GM19023 (cell line): ENCODE results near the gene EDA.
"Not testable (repeated sequence)": the region's sequence is repeated elsewhere in the genome, so short reads cannot be mapped to it uniquely, and the experiment has no call there.

Experiments used
- ATAC-seq: cut with Tn5 transposase; IDR thresholded peaks from one replicate; pipeline ENCODE4 v1.9.1; 2021; ENCODE audit warnings: mild to moderate bottlenecking, moderate library complexity; ENCODE audit not compliant: unreplicated experiment

The EDA gene

DNA sequence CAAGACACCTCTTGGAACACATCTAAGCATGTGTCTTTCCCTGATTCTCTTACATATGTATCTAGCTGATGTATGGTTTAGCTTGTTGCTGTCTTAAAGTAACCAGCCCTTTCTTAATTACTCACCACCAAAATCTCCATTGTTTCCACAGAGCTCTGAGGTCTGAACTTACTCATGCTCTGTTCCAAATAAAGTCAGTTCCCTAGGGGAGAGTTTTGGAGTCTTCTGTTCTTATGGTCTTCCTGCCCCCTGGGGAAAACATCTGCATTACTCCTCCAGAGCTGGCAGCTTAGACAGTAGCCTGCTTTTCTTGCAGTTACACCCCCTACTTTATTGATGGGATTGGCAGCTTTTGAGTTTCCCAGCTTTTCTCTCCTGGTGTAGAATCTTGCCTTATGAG lies 125.8 kb downstream of the EDA start:
- ATAC-seq, result no peak

DNA sequence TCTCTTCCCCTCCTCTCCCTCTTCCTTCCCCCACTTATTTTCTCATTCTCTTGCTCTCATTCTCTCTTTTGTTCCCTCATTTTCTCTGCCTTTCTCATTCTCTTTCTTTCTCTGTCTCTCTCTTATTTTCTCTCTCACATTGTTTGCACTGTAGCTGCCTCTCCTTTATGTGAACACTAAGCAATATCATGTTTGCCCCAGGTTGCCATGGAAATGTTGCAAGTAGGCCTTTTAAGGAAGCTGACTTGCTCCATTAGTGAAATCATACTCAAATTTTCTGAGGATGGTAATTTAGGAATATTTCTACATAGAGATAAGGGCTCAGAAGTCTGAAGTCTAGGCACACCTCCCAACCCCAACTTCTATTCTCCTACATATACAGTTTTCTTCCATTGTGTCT lies 130.1 kb downstream of the EDA start:
- ATAC-seq, result no peak

DNA sequence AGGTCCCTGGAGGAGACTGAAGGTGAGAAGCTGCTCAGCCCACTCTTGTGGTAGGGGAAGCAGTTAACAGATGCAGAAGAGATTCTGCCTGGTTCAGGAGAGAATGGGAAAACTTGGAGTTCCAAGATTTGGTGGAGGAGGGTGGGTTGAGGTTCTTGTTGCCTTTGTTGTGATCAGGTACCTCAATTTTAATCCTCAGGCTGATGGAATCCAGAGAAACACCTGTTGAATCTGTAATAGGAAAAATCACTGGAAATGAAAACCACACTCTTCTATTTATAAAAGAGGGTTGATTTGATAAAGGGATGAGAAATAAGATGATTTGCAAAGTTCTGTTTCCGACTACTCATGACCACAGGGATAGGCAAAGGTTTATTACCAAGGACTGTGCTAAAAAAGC lies 132.1 kb downstream of the EDA start:
- no peak for ATAC-seq

DNA sequence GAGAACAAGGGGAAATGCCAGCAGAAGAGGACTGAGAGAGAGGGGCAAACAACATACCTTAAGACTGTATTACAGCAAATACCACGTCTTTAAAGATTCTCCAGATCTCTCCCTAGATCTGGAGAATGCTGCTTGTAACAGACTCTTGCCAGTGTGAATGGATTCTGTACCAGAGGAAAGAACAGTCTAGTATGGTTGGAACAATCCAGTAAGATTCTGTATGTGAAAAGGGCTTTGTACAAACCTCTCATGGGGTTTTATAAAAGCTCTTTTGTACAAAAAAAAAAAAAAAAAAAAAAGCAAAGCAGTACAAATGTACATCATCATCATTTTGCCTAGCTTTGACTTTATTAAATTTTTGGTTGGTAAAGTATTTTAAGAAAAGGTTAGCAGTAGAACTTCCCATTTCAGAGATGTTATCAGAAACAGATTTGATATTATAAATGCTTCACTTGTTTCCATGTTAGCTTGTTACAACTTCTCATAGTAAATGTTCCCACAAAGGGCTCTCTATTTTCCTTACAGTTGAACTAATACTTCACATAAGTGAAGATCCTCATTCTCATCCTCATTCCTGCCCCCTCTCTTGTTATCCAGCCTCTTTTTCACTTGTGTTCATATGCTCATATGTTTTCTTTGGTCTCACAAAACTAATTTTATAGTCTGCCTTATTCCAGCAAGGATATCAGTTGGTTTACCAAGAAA lies 144.2 kb downstream of the EDA start:
- no peak for ATAC-seq

DNA sequence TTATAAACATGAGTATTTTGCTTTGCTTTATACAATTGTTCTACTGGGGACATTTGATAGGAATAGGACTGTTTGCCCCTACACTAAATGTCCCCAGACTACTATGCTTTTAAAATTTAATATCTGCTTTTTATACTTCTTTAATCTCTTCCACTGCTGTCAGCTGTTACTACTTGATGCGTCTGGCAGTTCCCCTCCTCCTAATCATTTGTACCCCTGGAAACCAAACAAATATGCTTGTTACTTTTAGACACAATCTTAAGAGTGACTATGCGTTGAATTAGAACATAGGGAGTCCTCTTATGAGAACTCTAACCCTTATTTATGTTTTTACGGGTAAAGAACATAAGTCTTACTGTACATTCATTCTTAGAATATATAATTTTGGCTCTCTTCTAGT lies 145.7 kb downstream of the EDA start:
- ATAC-seq, result no peak

DNA sequence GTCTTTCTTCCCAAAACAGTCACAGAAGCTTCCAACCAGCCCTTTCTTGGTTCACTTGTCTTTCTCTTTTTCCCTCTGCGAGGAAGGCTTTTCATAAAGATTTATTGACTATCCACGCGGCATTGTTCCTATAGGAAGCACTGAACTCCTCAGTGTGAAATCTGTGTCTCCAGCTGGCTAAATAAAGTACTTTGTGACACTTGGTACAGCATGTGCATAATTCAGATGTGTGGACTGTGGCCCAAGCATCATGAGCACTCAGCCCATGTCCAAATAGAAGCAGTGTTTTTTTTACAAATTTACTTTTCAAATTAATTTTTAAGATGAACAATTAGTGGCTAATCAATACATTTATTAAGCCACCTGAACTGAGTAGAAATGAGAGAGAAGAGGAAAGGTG lies 146.4 kb downstream of the EDA start:
- no peak for ATAC-seq

DNA sequence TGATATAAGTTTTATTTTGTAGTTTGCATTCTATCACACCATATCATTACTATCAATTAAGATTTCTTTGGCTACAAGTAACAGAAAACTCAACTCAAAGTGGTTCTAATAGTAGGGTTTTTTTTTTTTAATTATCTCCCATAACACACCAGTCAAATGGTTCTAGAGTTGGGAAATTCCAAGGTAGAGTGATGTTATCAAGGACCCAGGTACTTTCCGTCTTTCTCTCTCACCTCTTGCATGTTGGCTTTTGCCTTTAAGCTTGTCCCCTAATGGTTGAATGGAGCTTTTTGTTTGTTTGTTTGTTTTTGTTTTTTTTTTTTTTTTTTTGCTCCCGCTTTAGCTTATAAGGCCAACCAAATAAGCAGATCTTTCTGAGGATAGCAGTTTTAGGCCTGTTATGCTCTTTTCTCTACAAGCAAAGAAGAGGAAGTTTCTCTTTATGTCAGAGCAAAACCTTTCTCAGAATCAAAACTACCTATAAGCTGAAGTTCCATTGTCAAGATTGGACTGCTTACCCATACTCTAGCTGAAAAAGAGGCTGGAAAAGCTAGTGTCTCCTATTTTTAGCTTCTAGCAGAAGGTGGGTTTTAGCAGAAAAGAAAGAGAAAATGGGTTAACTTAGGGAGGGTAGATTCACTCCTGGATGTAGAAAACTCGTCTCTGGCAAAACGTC lies 177.5 kb downstream of the EDA start:
- ATAC-seq, result no peak

DNA sequence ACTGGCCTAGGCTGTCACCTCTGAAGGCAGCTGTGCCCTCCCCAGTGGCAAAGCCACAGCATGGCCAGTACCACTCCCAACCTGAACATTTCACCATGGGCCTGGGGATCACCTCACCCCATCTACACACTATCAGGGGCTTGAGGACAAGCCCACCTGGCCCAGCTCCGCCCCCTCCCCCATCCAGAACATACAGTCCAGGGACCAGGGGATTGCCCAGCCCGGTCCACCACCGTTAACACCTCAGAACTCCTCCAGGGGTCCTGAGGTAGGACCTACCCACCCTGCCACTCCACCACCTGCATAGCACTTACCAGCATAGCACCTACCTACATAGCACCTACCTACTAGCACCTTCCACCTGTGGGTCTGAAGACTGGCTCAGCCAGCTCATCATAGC lies 179.8 kb downstream of the EDA start:
- no peak for ATAC-seq

DNA sequence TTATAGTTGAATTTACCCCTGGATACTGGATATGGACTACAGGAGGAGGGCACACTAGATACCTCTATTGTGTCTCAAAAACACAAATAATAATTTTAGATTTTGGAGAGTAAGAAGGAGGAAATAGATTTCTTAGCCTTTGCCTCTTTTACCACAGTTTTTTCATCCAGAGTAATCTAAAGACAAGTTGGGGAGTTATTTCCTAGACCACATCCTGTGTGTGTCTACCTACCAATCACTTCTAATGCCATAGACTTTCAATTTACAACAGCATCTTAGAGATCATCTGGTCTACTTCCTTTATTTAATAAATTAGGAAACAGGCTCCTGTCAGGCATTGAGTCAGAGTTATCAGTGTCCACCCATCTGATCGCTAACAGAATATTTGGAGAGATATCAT lies 191.5 kb downstream of the EDA start:
- ATAC-seq, result no peak

DNA sequence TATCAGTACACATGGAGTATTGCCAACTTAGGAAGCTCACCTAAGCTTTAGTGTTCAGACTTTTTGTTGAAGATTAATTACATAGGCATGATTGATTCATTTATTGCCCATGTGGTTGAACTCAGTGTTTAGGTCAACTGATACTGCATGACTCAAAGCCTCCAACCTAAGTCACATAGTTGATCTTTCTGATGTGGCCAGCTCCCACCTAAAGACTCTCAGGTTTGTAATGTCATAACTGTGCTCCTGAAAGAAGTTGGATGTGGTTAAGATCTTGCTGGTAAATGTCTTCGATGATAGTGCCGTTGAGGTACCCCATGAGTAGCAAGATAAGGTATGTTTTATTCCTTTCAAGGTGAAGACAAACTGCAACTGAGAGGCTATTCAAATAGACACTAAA lies 192.5 kb downstream of the EDA start:
- ATAC-seq, result no peak

DNA sequence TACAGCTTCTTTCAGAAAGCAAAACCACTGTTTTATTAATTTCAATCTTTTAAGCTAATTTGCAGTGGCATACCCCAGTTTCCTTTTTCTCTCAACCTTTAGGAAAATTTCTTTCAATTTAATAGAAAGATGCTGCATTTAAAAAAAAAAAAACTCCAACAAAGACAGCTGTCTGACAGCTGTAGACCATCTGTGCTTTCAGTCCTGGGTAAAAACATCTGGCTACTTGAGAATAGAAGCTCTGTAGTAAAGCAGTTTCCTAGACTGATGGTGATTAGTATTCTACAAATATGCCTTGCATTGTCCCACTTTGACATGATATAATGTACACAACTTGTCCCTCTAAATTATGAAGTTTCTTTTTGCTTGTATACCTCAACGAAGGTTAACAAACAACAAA lies 197.8 kb downstream of the EDA start:
- ATAC-seq, result no peak

DNA sequence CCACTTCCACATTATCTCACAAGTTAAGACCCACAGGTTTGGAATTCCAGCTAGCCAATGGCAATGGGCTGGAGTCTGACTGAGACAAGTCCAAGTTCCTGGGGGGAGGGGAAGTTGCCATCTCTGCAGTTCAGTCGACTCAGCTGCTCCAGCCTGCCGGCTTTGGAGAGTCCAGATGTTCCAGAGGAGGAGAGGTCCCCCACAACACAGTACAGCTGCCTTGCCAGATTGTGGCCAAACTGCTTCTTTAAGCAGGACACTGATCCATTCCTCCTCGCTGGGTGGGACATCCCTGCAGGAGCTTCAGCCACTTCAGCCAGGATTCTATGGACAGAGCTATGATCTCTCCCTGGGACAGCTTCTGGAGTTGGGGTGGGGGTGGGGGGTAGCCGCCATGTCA lies 199.2 kb downstream of the EDA start:
- ATAC-seq, result no peak

DNA sequence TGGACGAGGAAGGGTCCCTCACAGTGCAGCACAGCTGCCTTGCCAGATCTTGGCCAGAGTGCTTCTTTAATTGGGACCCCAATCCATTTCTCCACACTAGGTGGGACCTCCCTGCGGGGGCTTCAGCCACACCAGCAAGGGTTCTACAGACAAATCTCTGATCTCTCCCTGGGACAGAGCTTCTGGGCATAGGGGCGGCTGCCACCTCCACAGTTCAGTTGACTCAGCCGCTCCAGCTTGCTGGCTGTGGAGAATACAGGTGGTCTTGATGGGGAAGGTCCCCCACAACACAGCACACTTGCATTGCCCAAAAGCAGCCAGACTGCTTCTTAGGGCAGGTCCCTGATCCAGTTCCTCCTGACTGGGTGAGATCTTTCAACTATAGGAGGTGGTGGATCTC lies 199.6 kb downstream of the EDA start:
- no peak for ATAC-seq

DNA sequence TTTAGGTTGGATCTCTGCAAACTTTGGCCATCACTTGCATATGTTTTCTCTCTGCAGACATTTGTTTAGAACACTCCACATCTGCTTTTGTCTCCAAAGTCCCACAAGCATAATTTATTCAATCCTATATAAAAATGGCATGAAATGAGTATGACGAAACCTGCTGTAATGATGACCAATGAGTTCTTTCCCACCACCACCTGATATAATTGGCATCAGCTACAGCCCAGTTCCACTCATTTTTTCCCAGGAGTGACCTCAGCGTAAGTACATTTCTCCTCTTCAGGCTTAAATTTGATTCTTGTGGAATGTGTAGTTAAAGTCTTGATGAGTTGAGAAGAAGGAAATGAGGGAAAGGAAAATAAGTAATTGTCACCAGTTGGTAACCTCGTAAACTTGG lies 228.7 kb downstream of the EDA start:
- no peak for ATAC-seq

DNA sequence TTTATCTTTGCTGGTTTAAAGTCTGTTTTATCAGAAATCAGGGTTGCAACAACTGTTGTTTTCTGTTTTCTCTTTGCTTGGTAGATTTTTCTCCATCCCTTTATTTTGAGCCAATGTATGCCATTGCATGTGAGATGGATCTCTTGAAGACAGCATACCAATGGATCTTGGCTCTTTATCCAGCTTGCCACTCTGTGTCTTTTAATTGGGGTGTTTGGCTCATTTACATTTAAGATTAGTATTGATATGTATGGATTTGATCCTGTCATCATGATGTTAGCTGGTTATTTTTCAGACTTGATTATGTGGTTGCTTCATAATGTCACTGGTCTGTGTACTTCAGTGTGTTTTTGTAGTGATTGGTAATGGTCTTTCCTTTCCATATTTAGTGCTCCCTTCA lies 244.1 kb downstream of the EDA start:
- ATAC-seq, result not testable (repeated sequence)

DNA sequence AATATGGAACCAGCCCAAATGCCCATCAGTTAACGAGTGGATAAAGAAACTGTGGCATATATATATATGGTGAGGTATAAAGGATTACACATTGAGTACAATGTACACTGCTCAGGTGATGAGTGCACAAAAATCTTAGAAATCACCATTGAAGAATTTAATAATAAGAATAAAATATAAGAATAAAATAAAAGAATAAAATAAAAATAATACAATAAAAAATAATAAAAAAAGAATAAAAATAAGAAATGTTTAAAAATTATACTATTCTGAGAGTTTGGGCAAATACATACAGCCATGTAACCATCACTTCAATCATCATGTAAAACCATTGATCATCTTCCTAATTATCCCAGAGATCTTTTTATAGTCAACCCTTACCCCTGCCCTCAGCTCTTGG lies 260.3 kb downstream of the EDA start:
- no peak for ATAC-seq

DNA sequence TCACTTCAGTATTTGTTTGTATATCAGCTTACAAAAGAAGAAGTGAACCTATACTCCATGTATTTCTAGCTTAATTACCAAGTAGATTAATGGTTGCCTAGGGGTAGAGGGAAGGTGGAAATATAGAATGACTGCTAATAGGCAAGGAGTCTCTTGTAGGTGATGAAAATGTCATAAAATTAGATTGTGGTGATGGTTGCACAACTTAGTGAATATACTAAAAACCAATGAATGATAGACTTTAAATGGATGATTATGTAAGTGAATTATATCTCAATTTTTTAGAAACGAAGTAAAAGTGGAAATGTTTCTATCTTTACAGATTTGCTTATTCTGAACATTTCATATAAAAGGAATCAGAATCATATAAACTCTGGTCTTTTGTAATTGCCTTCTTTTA lies 268.3 kb downstream of the EDA start:
- no peak for ATAC-seq

DNA sequence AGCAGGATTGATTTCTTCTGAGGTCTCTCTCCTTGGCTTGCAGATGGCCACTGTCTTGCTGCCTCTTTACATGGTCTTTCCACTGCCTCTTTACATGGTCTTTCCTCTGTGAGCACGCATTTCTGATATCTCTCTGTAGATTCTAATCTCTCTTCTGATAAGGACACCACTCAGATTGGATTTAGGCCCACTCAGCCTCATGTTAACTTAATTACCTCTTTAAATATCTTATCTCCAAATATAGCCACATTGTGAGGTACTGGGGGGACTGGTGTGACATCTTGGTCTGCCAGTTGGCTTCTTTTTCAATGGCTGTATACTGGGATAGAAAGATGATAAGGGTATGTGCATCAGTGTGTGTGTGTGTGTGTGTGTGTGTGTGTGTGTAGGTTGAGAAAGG lies 280.1 kb downstream of the EDA start:
- ATAC-seq, result no peak

DNA sequence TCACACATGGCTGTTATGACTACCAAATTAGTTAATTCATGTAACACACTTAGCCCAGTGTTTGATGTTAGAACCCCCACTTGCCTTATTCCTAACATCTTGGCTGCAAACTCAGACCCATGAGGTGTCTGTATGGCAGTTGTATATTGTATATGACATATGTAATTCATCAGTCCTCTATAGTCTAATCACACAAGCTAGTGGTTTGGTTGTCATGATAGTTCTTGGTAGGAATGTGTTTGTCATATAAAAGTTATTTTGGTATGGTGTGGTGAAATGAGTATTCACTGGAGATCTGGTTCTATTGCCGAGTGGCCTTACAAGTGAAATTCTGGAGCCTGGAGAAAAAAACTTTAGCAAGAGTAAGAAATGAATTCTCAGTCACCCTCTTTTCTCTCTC lies 284.6 kb downstream of the EDA start:
- no peak for ATAC-seq

DNA sequence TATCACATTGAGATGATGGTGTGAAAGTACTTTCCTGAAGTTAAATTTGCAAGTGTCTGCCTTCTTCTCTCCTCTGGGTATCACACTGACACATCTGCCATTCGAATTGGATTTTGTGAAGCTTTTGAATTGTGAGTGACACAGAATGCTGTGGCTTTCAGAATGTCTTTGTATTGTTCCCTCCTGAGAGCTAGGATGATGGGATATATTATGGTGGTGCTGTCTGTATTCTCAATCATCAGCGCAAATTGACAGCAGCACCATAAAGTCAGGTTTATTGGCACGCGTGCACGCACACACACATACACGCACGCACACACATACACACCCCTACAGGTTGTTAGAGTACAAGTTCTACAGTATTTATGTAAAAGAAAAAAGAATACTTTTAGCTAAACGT lies 290.5 kb downstream of the EDA start:
- ATAC-seq, result no peak

DNA sequence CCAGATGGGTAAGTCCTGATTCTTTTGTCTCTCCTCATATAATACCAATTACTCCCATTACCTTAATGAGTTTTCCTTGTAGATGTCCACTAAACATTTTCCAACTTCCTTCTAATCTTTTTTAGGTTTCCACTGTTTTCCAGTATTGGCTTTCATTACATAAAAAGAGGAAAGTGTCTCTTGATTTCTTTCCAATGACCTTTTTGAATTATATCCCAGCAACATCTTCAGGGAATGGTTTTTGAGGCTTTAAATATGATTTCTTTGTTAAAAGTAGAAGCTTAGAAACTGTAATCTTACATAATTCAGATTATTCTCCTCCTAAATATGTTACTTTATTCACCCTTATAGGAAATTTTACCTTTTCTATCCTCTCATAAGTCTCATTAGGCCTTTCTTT lies 298.9 kb downstream of the EDA start:
- no peak for ATAC-seq

DNA sequence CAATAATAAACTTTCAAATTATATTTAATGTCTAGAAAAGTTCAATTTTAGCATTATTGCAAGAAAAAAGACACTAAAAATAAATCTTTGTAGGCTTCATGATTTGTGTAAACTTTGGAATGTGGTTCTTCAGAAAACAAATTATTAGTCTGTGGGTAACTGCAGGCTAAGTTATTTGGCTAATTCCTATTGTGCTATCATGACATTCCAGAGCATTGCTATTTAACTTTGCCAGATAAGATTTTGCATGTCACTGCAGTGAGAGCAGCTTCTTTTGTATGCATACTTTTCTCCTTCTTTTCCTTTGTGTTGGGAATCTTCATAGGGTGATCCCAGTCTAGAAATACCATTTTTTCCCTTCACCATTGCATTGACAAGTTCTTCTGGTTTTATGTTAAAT lies 303.8 kb downstream of the EDA start:
- no peak for ATAC-seq

DNA sequence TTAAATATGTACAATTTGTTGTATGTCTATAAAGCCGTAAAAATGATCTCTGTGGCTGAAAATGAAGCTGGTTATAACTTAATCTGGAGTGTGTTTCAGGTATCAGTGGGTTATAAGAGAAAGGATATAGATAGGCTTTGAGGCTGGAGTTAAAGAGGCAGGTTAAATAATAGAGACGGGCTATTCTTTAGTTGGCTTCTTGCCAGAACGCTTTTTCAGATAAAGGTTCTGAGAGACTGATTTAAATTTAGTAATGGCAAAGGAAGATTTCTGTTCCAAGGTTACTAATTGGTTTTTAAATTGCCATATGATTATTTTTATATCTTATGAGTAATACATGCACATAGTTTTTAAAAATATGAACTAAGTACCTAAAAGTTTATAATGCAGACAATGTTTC lies 316.4 kb downstream of the EDA start:
- no peak for ATAC-seq
